CD4-positive, alpha-beta T cell treated with Interferon gamma for 1 hour (primary cell): Measurements from ENCODE around the gene WBP2.
"Not testable (repeated sequence)": the region's sequence is repeated elsewhere in the genome, so short reads cannot be mapped to it uniquely, and the experiment has no call there.

Source experiments
- DNase-seq: peaks from one replicate; pipeline ENCODE4 v3.0.0-alpha.2; 2020

WBP2 gene

GRCh38 chr17:75865404-75866188 lies 10.5 kb upstream of the WBP2 start:
- DNase-seq = not testable (repeated sequence)

- DNase-seq = peak; percentile 20
These were observed 9.8 kb upstream of the WBP2 start for GRCh38 chr17:75864887-75865286.

GRCh38 chr17:75864448-75864871 lies 9.3 kb upstream of the WBP2 start:
- peak; percentile 75 for DNase-seq

DNA sequence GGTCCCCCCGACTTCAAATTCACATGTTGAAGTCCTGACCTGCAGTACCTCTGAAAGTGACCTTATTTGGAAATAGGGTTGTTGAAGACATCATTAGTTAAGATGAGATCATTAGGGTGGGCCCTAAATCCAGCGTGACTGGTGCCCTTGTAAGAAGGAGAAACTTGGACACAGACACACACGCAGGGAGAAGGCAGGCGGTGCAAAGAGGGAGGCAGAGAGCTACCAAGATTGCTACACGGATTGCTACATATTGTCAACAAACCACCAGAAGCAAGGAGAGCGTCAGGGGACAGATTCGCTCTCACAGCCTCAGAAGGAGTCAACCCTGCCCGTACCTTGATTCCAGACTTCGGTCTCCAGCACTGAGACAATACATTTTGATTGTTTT lies 6.8 kb upstream of the WBP2 start:
- no peak for DNase-seq

DNA sequence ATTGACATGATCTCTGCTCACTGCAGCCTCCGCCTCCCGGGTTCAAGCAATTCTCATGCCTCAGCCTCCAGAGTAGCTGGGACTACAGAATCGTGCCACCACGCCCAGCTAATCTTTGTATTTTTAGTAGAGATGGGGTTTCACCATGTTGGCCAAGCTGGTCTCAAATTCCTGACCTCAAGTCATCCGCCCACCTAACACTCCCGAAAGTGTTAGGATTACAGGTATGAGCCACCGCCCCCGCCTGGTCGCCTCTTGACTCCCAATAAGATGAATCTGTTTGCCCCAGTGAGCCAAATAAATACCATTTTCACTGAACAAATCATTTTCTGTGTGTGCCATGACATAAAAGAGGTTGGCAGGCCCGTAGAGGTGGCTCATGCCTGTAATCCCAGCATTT lies 4.2 kb upstream of the WBP2 start:
- DNase-seq = not testable (repeated sequence)

GRCh38 chr17:75856062-75856756 lies 1.1 kb upstream of the WBP2 start:
- no peak for DNase-seq

DNA sequence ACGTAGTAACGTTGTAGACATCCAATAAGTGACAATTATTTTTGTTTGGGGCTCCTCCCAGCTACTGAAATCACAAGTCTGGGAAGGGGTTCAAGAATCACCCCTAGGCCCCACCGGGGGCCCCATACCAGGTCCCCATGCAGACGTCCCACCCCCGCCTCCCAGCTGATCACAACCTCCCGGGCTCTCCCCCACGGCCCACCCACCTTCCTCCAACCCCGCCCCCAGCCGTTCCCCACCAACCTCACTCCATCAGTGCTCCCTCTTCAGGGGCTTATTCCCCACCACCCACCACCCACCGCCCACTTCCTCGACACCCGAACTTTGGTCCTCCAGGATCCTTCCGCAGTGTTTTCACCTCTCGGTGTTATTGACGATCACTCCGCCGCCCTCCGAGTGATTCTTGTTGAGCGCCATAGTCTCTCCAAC lies 240 bp downstream of the WBP2 start:
- no peak for DNase-seq

GRCh38 chr17:75854101-75854748 lies 910 bp downstream of the WBP2 start:
- DNase-seq = no peak

DNA sequence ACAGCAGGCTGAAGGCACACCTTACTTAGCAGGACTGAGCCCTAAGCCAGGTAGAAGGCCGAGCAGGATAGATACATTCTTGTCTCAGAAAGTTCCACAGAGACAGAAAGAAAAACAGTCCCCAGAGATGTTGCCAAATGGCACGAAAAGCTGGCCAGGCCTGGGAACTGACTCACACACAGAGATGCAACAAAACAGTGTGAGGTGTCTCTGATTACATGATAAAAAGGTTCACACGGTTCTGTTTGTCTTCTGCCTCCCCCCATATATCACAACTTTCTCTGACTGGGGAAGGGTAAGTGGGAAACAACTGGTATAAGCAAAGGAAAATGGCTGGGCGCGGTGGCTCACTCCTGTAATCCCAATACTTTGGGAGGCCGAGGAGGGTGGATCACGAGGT lies 1.7 kb downstream of the WBP2 start:
- no peak for DNase-seq

DNA sequence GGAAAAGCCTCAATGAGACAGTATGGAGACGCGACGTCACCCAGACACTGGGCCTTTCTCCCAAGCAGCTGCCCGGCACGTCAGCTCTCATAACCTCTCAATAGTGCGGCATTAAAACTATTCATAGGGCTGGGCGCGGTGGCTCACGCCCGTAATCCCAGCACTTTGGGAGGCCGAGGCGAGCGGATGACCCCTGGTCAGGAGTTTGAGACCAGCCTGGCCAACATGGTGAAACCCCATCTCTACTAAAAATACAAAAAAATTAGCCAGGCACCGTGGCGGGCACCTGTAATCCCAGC lies 3.5 kb downstream of the WBP2 start:
- DNase-seq = not testable (repeated sequence)

- no peak for DNase-seq
These were observed 4.0 kb downstream of the WBP2 start for GRCh38 chr17:75850928-75851692.

- DNase-seq = no peak
These were observed 5.4 kb downstream of the WBP2 start for GRCh38 chr17:75849724-75850123.

DNA sequence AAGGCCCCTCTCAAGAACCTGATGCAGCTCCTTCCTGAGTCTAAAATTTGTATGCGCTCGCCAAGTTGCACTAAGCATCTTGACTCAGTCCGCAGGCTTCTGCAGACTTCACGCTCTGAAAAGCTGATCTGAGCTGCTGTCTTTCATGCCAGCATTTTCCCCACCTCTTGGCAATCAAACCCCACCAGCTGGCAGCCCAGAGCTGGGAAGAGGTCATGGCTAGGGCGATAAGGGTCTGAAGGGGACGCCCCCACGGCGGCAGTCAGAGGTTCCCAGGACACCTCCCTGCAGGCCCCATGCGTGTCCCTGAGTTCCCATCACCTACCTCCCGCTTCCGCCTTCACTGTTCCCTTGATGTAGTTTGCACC lies 5.9 kb downstream of the WBP2 start:
- DNase-seq = no peak

DNA sequence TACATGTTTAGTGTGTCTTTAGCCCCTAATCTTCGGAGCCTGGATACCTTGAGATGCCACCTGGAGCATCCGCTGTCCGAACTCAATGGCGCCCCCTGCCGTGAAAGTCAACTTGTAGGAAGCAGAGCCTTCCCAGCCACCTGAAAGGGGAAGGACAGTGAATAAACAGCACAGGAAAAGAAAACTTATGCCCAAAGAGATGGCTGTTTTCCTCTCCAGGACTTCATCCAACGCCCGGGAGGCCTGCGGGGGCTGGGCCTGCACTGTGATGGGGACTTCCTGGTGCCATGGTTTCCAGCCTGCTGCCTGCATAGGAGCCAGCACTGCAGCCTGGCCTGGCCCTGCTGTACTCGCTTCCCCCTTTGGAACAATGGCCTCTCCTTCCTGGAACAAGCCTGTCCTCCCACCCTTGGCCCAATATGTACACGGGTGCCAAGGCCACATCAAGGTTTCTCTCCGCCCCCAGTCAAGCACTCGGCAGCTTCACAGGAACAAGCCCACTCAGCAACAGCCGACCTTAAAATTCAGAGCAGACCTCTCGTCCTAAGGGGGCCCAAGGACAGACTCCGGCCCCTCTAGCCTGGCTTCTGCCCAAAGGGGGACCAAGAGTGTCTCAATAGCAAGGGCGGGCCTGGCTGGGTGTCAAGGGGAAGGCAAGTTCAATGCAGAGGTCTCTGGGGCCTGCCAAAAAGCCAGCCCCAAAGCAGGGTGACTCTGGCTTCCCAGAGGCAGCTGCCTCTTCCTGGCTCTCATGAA lies 6.4 kb downstream of the WBP2 start:
- peak; percentile 60 for DNase-seq

DNA sequence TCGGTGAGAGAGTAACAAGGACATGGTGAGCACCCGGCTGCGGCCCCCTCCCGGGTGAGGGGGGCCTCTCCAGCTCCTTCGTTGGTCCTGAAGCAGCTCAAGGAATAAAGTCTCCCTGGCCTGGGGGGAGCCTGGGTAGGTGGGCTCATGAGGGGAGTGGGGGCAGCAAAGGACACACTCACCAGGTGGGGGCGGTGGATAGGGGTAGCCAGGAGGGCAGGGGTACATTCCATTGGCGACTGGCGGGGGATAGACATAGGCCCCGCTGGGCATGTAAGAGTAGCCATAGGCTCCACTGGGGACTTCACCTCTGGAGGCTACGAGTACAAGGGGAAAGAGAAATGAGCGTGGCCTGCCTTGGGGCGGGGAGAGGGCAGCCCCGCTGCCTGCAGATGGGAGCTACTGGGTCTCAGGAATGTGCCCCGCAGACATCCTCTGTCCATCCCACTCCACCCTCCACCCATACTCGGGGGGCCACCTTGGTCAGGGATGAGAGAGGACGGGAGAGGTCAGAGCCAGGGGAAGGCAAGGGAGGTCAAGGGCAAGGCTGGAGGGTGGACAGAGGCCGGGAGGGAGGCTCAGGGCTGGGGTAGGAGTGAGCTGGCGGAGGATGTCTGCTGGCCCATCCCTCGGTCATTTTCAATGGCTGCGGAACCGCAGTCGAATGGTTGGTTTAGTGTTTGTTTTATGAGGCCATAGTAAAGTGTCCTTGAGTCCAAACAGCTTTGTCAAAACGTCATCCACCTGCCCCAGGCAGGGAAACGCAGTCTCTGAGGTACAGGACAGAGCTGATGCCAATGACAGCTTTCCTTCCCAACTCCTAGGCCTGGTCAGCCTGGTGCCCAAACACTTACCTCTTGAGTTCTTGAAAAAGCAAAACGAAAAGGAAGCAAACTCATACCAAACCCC lies 7.3 kb downstream of the WBP2 start:
- no peak for DNase-seq

DNA sequence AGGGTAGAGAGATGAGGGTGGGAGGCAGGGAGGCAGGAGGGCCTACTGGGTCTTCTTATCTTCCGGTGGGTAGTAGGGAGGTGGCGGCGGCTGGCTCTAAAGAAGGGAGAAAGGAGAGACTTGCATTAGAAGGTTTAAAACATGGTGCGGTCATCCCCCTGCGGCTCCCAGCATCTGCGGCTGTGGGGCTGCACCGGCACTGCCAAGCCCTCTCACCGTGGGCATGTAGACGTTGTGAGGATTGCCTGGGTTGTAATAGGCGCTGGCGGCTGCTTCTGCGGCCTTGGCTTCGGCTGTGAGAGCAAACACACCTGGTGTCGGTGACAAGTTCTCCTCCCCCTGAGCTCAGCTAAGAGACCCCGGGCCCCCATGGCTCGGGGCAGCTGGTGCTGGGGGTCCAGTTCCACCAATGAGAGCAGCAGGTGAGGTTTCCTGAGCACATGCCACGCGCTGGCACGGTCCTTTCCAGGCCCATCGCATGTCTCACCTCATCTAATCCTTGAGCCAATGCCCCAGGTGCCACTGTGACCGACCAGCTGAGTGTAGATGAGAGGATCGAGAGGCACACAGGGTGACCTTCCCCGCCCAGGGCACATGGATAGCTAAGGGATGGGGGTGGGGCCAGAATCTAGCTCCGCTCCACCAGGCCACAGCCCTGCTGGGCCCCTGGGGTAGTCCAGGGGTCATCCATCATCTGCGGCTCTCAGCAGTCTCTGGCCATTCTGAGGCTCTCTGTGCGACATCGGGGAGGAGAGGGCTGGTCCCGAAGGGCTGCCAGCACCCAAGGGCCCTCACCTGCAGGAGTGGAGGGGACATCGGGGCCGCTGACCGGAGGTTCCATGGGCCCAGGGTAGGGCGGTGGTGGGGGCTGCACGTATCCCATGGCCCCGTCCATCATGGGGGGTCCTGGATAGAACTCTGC lies 8.2 kb downstream of the WBP2 start:
- DNase-seq = no peak

GRCh38 chr17:75845933-75846691 lies 9.0 kb downstream of the WBP2 start:
- DNase-seq = no peak

DNA sequence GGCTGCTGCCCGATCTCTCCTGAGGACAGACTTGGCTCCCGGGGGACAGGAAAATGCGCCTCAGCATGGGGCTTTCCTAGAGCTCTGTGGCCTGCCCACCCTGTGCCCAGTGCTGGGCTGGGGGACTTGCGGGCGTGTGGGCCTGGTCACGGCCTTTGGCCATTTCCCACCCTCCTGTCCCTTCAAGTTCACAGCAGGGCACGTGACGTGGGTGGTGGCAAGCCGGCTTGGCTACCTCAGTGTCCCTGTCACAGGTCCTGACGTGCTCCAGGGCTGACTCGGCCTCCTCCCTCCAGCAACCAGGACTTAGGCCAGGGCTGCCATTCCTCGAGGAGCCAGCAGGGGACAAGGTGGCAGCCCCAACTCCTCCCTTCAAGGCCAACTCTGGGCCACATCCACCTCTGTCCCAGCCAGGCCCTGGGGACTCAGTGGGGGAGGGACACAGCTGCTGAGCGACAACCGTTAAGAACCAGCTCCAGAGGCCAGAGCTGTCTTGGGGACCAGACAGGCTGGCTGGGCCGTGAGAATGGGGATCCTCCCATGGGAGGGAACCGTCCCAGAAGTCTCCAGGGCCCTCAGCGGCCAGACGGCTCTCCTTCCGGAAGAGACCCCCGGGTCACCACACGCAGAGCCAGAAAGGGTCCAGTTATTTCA lies 9.9 kb downstream of the WBP2 start:
- DNase-seq = peak; percentile 80

- no peak for DNase-seq
These were observed 10.5 kb downstream of the WBP2 start for GRCh38 chr17:75844530-75845057.
